Activated naive CD8-positive, alpha-beta T cell treated with anti-CD3 and anti-CD28 coated beads, Interleukin-2, amount 50 U/mL, for 16 hours (primary cell): Measurements from ENCODE around the gene PKM.
"Not testable (repeated sequence)": the region's sequence is repeated elsewhere in the genome, so short reads cannot be mapped to it uniquely, and the experiment has no call there.

ENCODE experiments used
- DNase-seq: peaks from one replicate; pipeline ENCODE4 v3.0.0-alpha.2; 2020; ENCODE audit warnings: low read depth, low spot score

The PKM gene

GRCh38 chr15:72231066-72231832 lies at the start of gene PKM:
Gene PKM, minus strand, starts transcription at chr15:72231190. Its CDS starts 12,093 bp downstream, at chr15:72219097.
- peak; percentile 93 for DNase-seq

- DNase-seq: no peak
Measured at GRCh38 chr15:72280751-72281150, 49.8 kb upstream of the PKM start.

- DNase-seq: no peak
Measured at GRCh38 chr15:72278737-72279136, 47.7 kb upstream of the PKM start.

- no peak for DNase-seq
Measured at GRCh38 chr15:72276326-72276700, 45.3 kb upstream of the PKM start.

- not testable (repeated sequence) for DNase-seq
Measured at GRCh38 chr15:72275635-72276325, 44.8 kb upstream of the PKM start.

- no peak for DNase-seq
Measured at GRCh38 chr15:72272997-72273352, 42.0 kb upstream of the PKM start.

- DNase-seq: peak; percentile 97
Measured at GRCh38 chr15:72272213-72272996, 41.4 kb upstream of the PKM start, which contains the start of gene PARP6. Gene PARP6, minus strand, starts transcription at chr15:72272554. Its CDS starts 5,077 bp downstream, at chr15:72267477.

GRCh38 chr15:72271895-72272212 lies 40.9 kb upstream of the PKM start:
- DNase-seq: no peak

- DNase-seq: no peak
Measured at GRCh38 chr15:72271221-72271620, 40.2 kb upstream of the PKM start.

GRCh38 chr15:72269739-72270138 lies 38.7 kb upstream of the PKM start:
- no peak for DNase-seq

- no peak for DNase-seq
Measured at GRCh38 chr15:72265031-72265430, 34.0 kb upstream of the PKM start.

GRCh38 chr15:72252663-72253299 lies 21.8 kb upstream of the PKM start:
- no peak for DNase-seq

GRCh38 chr15:72249142-72249810 lies 18.3 kb upstream of the PKM start:
- no peak for DNase-seq

- DNase-seq: no peak
Measured at GRCh38 chr15:72248514-72248913, 17.5 kb upstream of the PKM start.

- no peak for DNase-seq
Measured at GRCh38 chr15:72242775-72243370, 11.9 kb upstream of the PKM start.

GRCh38 chr15:72239652-72240051 lies 8.7 kb upstream of the PKM start:
- no peak for DNase-seq

- DNase-seq: no peak
Measured at GRCh38 chr15:72238586-72238985, 7.6 kb upstream of the PKM start.

GRCh38 chr15:72237853-72238224 lies 6.8 kb upstream of the PKM start:
- no peak for DNase-seq

GRCh38 chr15:72237029-72237852 lies 6.3 kb upstream of the PKM start:
- DNase-seq: peak; percentile 26

GRCh38 chr15:72236381-72237003 lies 5.5 kb upstream of the PKM start:
- DNase-seq: no peak
